Thoracic aorta (tissue), 2 donors: ENCODE results near the gene DSE. TPM values are rescaled to one million over a fixed set of nuclear protein-coding genes. Genes with fewer than 3 reads are reported as not detected.

ENCODE experiments used
- ATAC-seq: fragments of 150-250 bp; one replicate; pipeline ENCODE4 v1.8.0; 2017; ENCODE audit warnings: low read depth; ENCODE audit not compliant: insufficient number of reproducible peaks, low FRiP score
- DNase-seq: peaks from one replicate; pipeline ENCODE4 v3.0.0-alpha.2; 2020; ENCODE audit warnings: low spot score
- H3K27ac ChIP-seq, 2 donors: fragments of 200-600 bp; sonication (generic); 1 replicate in 1 of 2; 2 replicates in 1 of 2; pipeline ENCODE4 v1.5.1; 2016; ENCODE audit warnings: mild to moderate bottlenecking in 2 of 2, moderate library complexity in 2 of 2
- H3K27me3 ChIP-seq: fragments of 200-600 bp; sonication (generic); replicated peaks from 2 replicates; pipeline ENCODE4 v1.6.0; 2016; ENCODE audit warnings: mild to moderate bottlenecking; ENCODE audit not compliant: insufficient read depth
- H3K36me3 ChIP-seq: fragments of 200-600 bp; sonication (generic); one replicate; pipeline ENCODE4 v1.5.1; 2016
- H3K4me1 ChIP-seq, 2 donors: fragments of 200-600 bp; sonication (generic); 1 replicate in 1 of 2; 2 replicates in 1 of 2; pipeline versions ENCODE4 v1.5.1 to v1.6.0; 2016; ENCODE audit warnings: low read depth in 2 of 2, mild to moderate bottlenecking in 1 of 2; ENCODE audit not compliant: control insufficient read depth in 1 of 2
- H3K4me3 ChIP-seq: fragments of 200-600 bp; sonication (generic); 2 replicates; pipeline ENCODE4 v1.5.1; 2016; ENCODE audit warnings: mild to moderate bottlenecking
- H3K9me3 ChIP-seq: fragments of 200-600 bp; sonication (generic); 2 replicates; pipeline ENCODE4 v1.5.1; 2016
- CTCF ChIP-seq: fragments of 200-600 bp; sonication (generic); IDR thresholded peaks from one replicate; pipeline ENCODE4 v1.5.1; 2019; ENCODE audit warnings: antibody characterized with exemption
- total RNA-seq, 2 donors: library from RNA; depleted of rRNA; stranded (reverse); fragments of >200 nt; gene quantifications; one replicate each; pipeline versions ENCODE4 v1.1.0 to v1.2.3, GENCODE V29; 2016

DSE gene
- total RNA-seq, 2 donors from 2014 or later, result 46.7 to 65.2 TPM

- DNase-seq (no peak), ATAC-seq (no peak)
- Histone ChIP-seq H3K4me1 (peaks cover 5 to 8% of the 10 kb centered on the region in 2 donors), H3K27ac (no peak overlapping the region), H3K36me3 (no peaks in the 10 kb centered on the region), H3K4me3 (no peak overlapping the region), H3K9me3 (no peaks in the 10 kb centered on the region), H3K27me3 (no peaks in the 10 kb centered on the region)
- no peak for TF ChIP-seq CTCF
Measured at GRCh38 chr6:116467096-116467495, 96.3 kb downstream of the DSE start.

GRCh38 chr6:116467514-116467913 lies 96.8 kb downstream of the DSE start:
- Histone ChIP-seq H3K4me1 (peaks cover 1 to 4% of the 10 kb centered on the region in 2 donors), H3K9me3 (no peaks in the 10 kb centered on the region), H3K27me3 (no peaks in the 10 kb centered on the region), H3K4me3 (no peak overlapping the region), H3K27ac (no peak overlapping the region), H3K36me3 (no peaks in the 10 kb centered on the region)
- TF ChIP-seq CTCF, result no peak
- DNase-seq (no peak), ATAC-seq (no peak)

- H3K9me3 ChIP-seq, result no peaks in the 10 kb centered on the region
- H3K27ac ChIP-seq, result no peak overlapping the region
- no peaks in the 10 kb centered on the region for H3K4me1 ChIP-seq
- no peak overlapping the region for H3K4me3 ChIP-seq
- DNase-seq, result no peak
- no peak for ATAC-seq
- no peaks in the 10 kb centered on the region for H3K27me3 ChIP-seq
- no peak for TF ChIP-seq CTCF
- H3K36me3 ChIP-seq, result no peaks in the 10 kb centered on the region
Measured at GRCh38 chr6:116468293-116468692, 97.5 kb downstream of the DSE start.

DNA sequence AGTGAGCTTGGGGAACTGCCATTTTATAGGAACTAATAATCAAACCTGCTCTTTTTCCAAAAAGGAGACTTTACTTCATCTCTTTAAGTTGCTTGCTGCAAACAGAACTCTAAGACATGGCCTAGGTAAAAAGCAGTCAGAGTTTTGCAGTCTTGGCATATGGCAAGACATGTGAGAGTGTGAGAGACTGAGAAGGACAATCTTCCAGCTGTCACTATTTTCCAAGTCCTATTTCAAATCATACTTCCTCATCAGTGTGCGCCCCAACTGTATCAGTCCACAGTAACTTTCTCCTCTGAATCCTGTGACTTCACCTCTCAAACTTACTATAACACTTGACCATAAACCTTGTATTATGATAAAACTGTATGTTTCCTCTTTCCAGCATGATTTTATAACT lies 100.8 kb downstream of the DSE start:
- H3K36me3 ChIP-seq, result no peaks in the 10 kb centered on the region
- no peak for ATAC-seq
- no peak overlapping the region for H3K4me3 ChIP-seq
- H3K4me1 ChIP-seq, result no peaks in the 10 kb centered on the region
- H3K27ac ChIP-seq, result no peak overlapping the region
- no peaks in the 10 kb centered on the region for H3K9me3 ChIP-seq
- TF ChIP-seq CTCF, result no peak
- DNase-seq, result no peak
- no peaks in the 10 kb centered on the region for H3K27me3 ChIP-seq

- Histone ChIP-seq H3K4me1 (no peaks in the 10 kb centered on the region), H3K27me3 (no peaks in the 10 kb centered on the region), H3K9me3 (no peaks in the 10 kb centered on the region), H3K27ac (no peak overlapping the region), H3K36me3 (no peaks in the 10 kb centered on the region), H3K4me3 (no peak overlapping the region)
- no peak for DNase-seq
- ATAC-seq, result no peak
- no peak for TF ChIP-seq CTCF
Measured at GRCh38 chr6:116472706-116473105, 102.0 kb downstream of the DSE start.
